Lower leg skin (tissue), 4 donors: ENCODE measurements around the gene STX4. TPM values are rescaled to one million over a fixed set of nuclear protein-coding genes. Genes with fewer than 3 reads are reported as not detected.
A peak's percentile ranks its signal among the peaks of the same experiment; 100 is the strongest.

Source experiments
- DNase-seq, 2 donors: peaks; one replicate each; pipeline ENCODE4 v3.0.0-alpha.2; 2019; ENCODE audit warnings: low spot score in 2 of 2
- H3K4me3 ChIP-seq: fragments of 200-600 bp; sonication (generic); 2 replicates; pipeline ENCODE4 v1.5.1; 2017; ENCODE audit warnings: mild to moderate bottlenecking, low read depth; ENCODE audit not compliant: poor library complexity, severe bottlenecking
- POLR2A ChIP-seq, 2 donors: fragments of 450-650 bp; IDR thresholded peaks; one replicate each; pipeline ENCODE4 v1.6.1; 2016 to 2017; ENCODE audit warnings: antibody characterized with exemption in 2 of 2, mild to moderate bottlenecking in 1 of 2, moderate library complexity in 1 of 2
- WGBS, 2 donors: methylation state at CpG; one replicate each; pipeline ENCODE4 v1.1.5; 2018; 5-methylcytosine and 5-hydroxymethylcytosine counted together
- intact Hi-C: fragments of 100-400 bp; cut with DNase I; formaldehyde crosslinking; loops from one replicate; pipeline ENCODE4 v1.15.0; 2023; ENCODE audit warnings: low total_unique reads
- total RNA-seq, 4 donors: library from RNA; depleted of rRNA; stranded (reverse); fragments of >200 nt; gene quantifications; one replicate each; pipeline ENCODE4 v1.1.0, GENCODE V29; 2016
- TF ChIP-seq, protein P1 (sequence below), 3 donors: fragments of 450-650 bp; IDR thresholded peaks; one replicate each; pipeline ENCODE4 v1.5.1; 2016; ENCODE audit warnings: antibody characterized with exemption in 3 of 3, mild to moderate bottlenecking in 3 of 3, moderate library complexity in 2 of 3

The STX4 gene
- total RNA-seq, 4 donors from 2014 or later = 38.7 to 53.1 (median 46.4) TPM

DNA sequence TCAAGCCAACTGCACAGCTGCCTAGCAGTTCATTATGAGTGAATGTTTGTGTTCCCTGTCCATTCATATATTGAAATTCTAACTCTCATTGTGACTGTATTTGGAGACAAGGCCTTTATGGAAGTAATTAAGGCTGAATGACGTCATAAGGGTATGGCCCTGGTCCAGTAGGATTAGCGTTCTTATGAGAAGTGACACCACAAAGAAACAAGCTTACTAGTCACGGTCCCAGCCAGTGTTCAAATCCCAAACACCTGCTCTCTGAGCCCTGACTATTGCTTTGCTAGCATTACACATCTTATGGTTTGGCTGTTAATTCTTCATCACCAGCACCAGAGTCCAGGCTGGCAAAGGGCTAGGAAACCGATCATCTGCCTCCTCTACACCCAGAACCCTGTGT is 38.5 kb downstream of the STX4 start:
- intact Hi-C loops = no loop called here
- DNase-seq = no peak
- 24 to 32% methylated on average over 4 of the region's 4 CpGs for WGBS, 2 donors
- H3K4me3 ChIP-seq = no peak overlapping the region
- TF ChIP-seq POLR2A (IDR thresholded peaks at IDR 0.05) = no peak
- TF ChIP-seq, protein P1, sequence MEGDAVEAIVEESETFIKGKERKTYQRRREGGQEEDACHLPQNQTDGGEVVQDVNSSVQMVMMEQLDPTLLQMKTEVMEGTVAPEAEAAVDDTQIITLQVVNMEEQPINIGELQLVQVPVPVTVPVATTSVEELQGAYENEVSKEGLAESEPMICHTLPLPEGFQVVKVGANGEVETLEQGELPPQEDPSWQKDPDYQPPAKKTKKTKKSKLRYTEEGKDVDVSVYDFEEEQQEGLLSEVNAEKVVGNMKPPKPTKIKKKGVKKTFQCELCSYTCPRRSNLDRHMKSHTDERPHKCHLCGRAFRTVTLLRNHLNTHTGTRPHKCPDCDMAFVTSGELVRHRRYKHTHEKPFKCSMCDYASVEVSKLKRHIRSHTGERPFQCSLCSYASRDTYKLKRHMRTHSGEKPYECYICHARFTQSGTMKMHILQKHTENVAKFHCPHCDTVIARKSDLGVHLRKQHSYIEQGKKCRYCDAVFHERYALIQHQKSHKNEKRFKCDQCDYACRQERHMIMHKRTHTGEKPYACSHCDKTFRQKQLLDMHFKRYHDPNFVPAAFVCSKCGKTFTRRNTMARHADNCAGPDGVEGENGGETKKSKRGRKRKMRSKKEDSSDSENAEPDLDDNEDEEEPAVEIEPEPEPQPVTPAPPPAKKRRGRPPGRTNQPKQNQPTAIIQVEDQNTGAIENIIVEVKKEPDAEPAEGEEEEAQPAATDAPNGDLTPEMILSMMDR (IDR thresholded peaks at IDR 0.05) = no peak

DNA sequence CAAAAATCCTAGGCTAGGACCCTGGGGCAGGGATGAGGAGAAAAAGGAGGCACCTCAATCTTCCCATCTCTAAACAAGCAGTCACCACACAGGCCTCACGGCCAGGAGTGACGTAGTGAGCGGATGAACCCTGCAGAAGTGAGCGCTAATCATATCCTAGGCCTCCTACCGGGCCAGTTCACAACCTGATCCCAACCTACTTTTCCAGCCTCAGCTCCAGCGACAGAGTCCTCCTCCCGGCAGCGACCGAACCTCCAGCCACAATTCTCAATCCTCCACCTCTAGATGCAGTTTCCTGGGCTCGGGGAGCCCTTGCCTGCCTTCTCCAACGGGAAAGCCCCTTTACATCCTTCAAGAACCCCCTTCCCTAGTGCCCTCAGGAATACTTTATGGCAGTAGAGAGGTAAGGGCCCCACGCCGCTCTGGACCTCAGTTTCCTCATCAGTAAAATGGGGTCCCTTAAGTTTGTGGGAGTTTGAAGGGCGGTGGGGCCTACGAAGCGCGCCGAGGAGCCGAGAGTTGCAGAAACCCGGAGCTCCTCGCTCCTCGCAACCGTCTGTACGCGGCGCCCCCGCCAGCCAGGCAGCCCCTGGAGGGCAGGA is 39.3 kb downstream of the STX4 start:
- intact Hi-C loops = no loop called here
- no peak for TF ChIP-seq POLR2A (IDR thresholded peaks at IDR 0.05)
- TF ChIP-seq, protein P1 (IDR thresholded peaks at IDR 0.05) = no peak
- 2 to 3% methylated on average over 27 of the region's 27 CpGs for WGBS, 2 donors
- peak in 1 of 2 donors; percentile 83 for DNase-seq
- H3K4me3 ChIP-seq = peak overlapping the region; percentile 61

DNA sequence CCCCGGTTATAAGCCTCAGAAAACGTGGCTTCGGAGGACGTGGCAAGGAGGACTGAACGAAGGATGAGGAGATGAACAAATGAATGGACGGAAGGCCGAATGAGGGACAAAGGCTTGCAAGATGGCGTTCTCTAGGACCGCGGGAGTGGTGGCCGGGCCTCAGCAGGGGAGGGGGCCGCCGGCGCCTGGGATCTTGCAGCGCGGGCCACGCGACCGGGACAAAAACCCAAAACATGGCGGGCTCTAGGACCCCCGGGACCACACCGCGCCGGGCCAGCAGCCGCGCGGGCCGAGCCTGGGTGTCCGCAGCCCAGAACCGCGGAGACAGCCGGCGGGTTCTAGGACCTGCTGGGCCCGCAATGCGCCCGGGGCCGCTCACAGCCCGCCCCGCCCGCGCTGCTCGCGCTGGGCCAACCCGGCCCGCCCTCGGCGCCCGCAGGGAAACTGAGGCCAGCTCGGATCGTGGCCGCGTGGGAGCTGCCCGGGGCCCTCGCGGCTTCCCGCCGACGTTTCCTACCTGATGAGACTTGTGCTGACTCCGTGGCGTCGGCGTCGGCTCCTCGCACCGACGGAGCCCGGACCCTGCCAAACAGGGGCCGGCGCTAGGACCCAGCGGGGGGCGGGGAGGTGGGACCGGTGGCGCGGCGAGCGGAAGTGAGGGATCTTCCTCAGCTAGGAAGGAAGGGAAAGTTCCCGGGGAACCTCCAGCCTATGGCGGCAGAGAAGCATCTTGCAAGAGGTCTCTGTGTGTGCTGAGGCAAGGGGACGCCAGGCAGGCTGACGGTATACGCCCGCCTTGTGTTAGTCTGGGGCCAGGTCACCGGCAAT is 40.0 kb downstream of the STX4 start:
- intact Hi-C loops = no loop called here
- 0 to 1% methylated on average over 35 to 77 of the region's 83 CpGs for WGBS, 2 donors
- TF ChIP-seq POLR2A (IDR thresholded peaks at IDR 0.05) = no peak
- TF ChIP-seq, protein P1 (IDR thresholded peaks at IDR 0.05) = no peak
- peak; percentile 89 to 98 for DNase-seq
- H3K4me3 ChIP-seq = peak overlapping the region; percentile 61

DNA sequence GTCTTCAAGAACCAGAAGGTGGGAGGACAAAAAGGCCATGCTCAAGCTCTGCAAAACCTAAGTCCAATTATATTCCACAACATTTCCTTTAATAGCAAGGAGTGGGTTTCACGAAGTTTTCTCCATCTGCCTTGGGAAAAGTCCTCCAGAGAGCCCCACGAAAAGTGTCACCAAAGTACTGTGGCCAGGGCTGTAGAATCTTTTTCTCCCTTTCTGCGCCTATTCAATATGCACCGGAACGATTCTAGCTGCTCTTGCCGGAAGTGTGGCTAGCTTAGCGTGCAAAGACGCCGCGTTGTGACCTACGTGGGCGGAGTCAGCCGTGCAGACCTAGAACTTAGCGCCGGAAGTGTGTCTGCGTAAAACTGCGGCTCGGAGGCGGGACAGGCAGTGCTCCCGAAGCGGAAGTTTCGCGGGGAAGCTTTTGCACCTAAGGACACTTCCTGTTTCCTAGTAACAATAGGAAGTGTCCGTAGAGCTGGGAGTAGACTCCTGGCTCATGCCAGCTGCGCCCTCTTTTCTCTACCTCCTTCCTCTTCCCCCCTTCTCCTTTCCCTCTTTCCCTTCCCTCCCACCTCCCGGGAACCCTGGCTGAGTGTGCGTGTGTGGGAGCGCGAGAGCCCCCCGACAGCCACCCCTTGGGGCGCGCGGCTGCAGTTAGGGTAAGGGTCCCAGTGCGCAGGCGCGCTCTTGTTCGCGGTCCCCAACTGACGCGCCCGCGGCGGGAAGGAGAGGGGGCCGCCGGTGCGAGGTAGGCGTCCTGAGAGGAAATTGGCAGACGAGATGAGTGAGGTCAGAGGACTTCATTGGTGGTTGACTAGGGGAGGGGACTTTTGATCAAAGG is 40.8 kb downstream of the STX4 start, which contains the start of the genes ZNF646 and ZNF668:
Gene ZNF646 (plus strand): TSS at position 453 of the 844 bp plus-strand sequence. CDS start 1,903 bp downstream, outside the sequence.
Gene ZNF668 (minus strand): TSS at position 271 of the 844 bp plus-strand sequence. CDS start 9,781 bp downstream, outside the sequence.
- DNase-seq = peak; percentile 99
- intact Hi-C loops = no loop called here
- WGBS, 2 donors = 1% methylated on average over 47 to 48 of the region's 48 CpGs
- TF ChIP-seq, protein P1 (IDR thresholded peaks at IDR 0.05) = no peak
- TF ChIP-seq POLR2A (IDR thresholded peaks at IDR 0.05) = no peak
- H3K4me3 ChIP-seq = peak within 1 kb of the TSS; percentile 99

DNA sequence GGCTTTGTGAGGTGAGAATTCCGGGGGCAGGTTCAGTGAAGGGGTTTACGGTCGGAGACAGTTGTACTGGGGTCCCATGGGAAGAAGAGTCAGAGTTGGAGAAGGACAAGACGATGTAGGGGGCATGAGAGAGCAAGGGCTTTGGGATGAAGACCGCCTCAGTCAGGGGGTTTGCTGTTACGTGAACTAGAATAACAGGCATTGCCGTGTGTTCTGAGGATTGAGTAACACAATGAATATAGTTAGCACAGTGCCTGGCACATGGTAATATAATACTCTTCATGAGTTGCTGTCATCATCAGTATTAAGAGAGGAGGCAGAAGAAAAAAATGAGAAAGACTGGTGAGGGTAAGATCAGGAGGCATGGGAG is 41.4 kb downstream of the STX4 start:
- intact Hi-C loops = no loop called here
- DNase-seq = no peak
- no peak for TF ChIP-seq POLR2A (IDR thresholded peaks at IDR 0.05)
- TF ChIP-seq, protein P1 (IDR thresholded peaks at IDR 0.05) = no peak
- H3K4me3 ChIP-seq = peak overlapping the region; percentile 99
- WGBS, 2 donors = 1 to 2% methylated on average over 7 of the region's 7 CpGs
